Stimulated activated CD8-positive, alpha-beta memory T cell treated with anti-CD3 and anti-CD28 coated beads, Interleukin-7, amount 100 ng/mL, for 1 hour (primary cell): Measurements from ENCODE around the gene DNAH17.

Experiments used
- DNase-seq, 2 donors: peaks; one replicate each; pipeline ENCODE4 v3.0.0-alpha.2; 2020; ENCODE audit warnings: low read depth in 2 of 2

The DNAH17 gene

GRCh38 chr17:78430892-78431691 is 146.1 kb downstream of the DNAH17 start:
- no peak for DNase-seq

GRCh38 chr17:78429618-78429995 is 147.6 kb downstream of the DNAH17 start:
- no peak for DNase-seq

GRCh38 chr17:78428836-78429617 is 148.2 kb downstream of the DNAH17 start:
- no peak for DNase-seq

GRCh38 chr17:78428025-78428575 is 149.1 kb downstream of the DNAH17 start:
- DNase-seq, result no peak

GRCh38 chr17:78427140-78427539 is 150.1 kb downstream of the DNAH17 start:
- no peak for DNase-seq

GRCh38 chr17:78426293-78426879 is 150.8 kb downstream of the DNAH17 start:
- no peak for DNase-seq

GRCh38 chr17:78425429-78425828 is 151.8 kb downstream of the DNAH17 start:
- DNase-seq, result no peak

- no peak for DNase-seq
Observed at GRCh38 chr17:78423961-78424675, 153.1 kb downstream of the DNAH17 start.

- no peak for DNase-seq
Observed at GRCh38 chr17:78422872-78423588, 154.2 kb downstream of the DNAH17 start.

GRCh38 chr17:78422267-78422605 is 155.0 kb downstream of the DNAH17 start:
- DNase-seq, result no peak

- peak; percentile 44 to 60 for DNase-seq
Observed at GRCh38 chr17:78421534-78422266, 155.5 kb downstream of the DNAH17 start.

- no peak for DNase-seq
Observed at GRCh38 chr17:78421084-78421533, 156.1 kb downstream of the DNAH17 start.

GRCh38 chr17:78419970-78420815 is 157.0 kb downstream of the DNAH17 start:
- no peak for DNase-seq

- no peak for DNase-seq
Observed at GRCh38 chr17:78418326-78419026, 158.7 kb downstream of the DNAH17 start.

- DNase-seq, result no peak
Observed at GRCh38 chr17:78417531-78417909, 159.7 kb downstream of the DNAH17 start.

GRCh38 chr17:78416791-78417530 is 160.2 kb downstream of the DNAH17 start:
- DNase-seq, result no peak

GRCh38 chr17:78415821-78416711 is 161.1 kb downstream of the DNAH17 start:
- no peak for DNase-seq
